ENCODE results near the gene LCMT1. TPM values are rescaled to one million over a fixed set of nuclear protein-coding genes. Genes with fewer than 3 reads are reported as not detected.

The LCMT1 gene
- total RNA-seq, 2 donors from 2014 or later: 52.3 to 52.5 TPM

GRCh38 chr16:25089351-25089750, 22.2 kb upstream of the LCMT1 start:
- Histone ChIP-seq H3K9me3 (no peaks in the 10 kb centered on the region), H3K4me3 (no peak overlapping the region), H3K27ac (no peak overlapping the region), H3K36me3 (no peaks in the 10 kb centered on the region), H3K4me1 (no peaks in the 10 kb centered on the region), H3K27me3 (no peaks in the 10 kb centered on the region)
- no peak for DNase-seq (ENCODE audit: low spot score)
- no peak for TF ChIP-seq CTCF (IDR thresholded peaks at IDR 0.05)

GRCh38 chr16:25092441-25092840, 19.1 kb upstream of the LCMT1 start:
- TF ChIP-seq CTCF (IDR thresholded peaks at IDR 0.05): no peak
- Histone ChIP-seq H3K4me1 (no peaks in the 10 kb centered on the region), H3K9me3 (no peaks in the 10 kb centered on the region), H3K27ac (no peak overlapping the region), H3K27me3 (no peaks in the 10 kb centered on the region), H3K4me3 (no peak overlapping the region), H3K36me3 (no peaks in the 10 kb centered on the region)
- DNase-seq (ENCODE audit: low spot score): no peak

- no peak for TF ChIP-seq CTCF (IDR thresholded peaks at IDR 0.05)
- no peak overlapping the region for H3K27ac ChIP-seq
- H3K27me3 ChIP-seq: no peaks in the 10 kb centered on the region
- H3K4me1 ChIP-seq: no peaks in the 10 kb centered on the region
- no peak overlapping the region for H3K4me3 ChIP-seq
- H3K9me3 ChIP-seq: no peaks in the 10 kb centered on the region
- no peak for DNase-seq (ENCODE audit: low spot score)
- no peaks in the 10 kb centered on the region for H3K36me3 ChIP-seq
These were observed 18.1 kb upstream of the LCMT1 start for GRCh38 chr16:25093208-25094061.

GRCh38 chr16:25094596-25094995, 16.9 kb upstream of the LCMT1 start:
- H3K36me3 ChIP-seq: no peaks in the 10 kb centered on the region
- H3K4me3 ChIP-seq: no peak overlapping the region
- TF ChIP-seq CTCF (IDR thresholded peaks at IDR 0.05): no peak
- no peak for DNase-seq (ENCODE audit: low spot score)
- H3K27ac ChIP-seq: no peak overlapping the region
- H3K27me3 ChIP-seq: no peaks in the 10 kb centered on the region
- no peaks in the 10 kb centered on the region for H3K9me3 ChIP-seq
- H3K4me1 ChIP-seq: no peaks in the 10 kb centered on the region

GRCh38 chr16:25095636-25096035, 15.9 kb upstream of the LCMT1 start:
- no peak for TF ChIP-seq CTCF (IDR thresholded peaks at IDR 0.05)
- Histone ChIP-seq H3K27me3 (no peaks in the 10 kb centered on the region), H3K9me3 (no peaks in the 10 kb centered on the region)

More at GRCh38 chr16:25095636-25096035, 15.9 kb upstream of the LCMT1 start:
- Histone ChIP-seq H3K4me3 (no peak overlapping the region), H3K4me1 (no peaks in the 10 kb centered on the region), H3K36me3 (no peaks in the 10 kb centered on the region), H3K27ac (no peak overlapping the region)
- no peak for DNase-seq (ENCODE audit: low spot score)
